ENCODE results near the gene GRPEL1.

- no peak for TF ChIP-seq EZH2 (IDR thresholded peaks at IDR 0.05; ENCODE audit: borderline replicate concordance, low read depth, low read length, poor library complexity, severe bottlenecking)
- TF ChIP-seq, protein P1, sequence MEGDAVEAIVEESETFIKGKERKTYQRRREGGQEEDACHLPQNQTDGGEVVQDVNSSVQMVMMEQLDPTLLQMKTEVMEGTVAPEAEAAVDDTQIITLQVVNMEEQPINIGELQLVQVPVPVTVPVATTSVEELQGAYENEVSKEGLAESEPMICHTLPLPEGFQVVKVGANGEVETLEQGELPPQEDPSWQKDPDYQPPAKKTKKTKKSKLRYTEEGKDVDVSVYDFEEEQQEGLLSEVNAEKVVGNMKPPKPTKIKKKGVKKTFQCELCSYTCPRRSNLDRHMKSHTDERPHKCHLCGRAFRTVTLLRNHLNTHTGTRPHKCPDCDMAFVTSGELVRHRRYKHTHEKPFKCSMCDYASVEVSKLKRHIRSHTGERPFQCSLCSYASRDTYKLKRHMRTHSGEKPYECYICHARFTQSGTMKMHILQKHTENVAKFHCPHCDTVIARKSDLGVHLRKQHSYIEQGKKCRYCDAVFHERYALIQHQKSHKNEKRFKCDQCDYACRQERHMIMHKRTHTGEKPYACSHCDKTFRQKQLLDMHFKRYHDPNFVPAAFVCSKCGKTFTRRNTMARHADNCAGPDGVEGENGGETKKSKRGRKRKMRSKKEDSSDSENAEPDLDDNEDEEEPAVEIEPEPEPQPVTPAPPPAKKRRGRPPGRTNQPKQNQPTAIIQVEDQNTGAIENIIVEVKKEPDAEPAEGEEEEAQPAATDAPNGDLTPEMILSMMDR (conservative IDR thresholded peaks at IDR 0.05; ENCODE audit: low read depth, low read length), result peak; percentile 23; the same call in 1 of the 2 replicates
Observed at GRCh38 chr4:7042503-7043283, 25.2 kb downstream of the GRPEL1 start.
